ENCODE results near the gene IL11RA. TPM values are rescaled to one million over a fixed set of nuclear protein-coding genes. Genes with fewer than 3 reads are reported as not detected.

IL11RA gene
- 10.4 and 15.5 TPM in 2 replicates for total RNA-seq

GRCh38 chr9:34651876-34652601 is at the start of gene IL11RA:
Gene IL11RA, plus strand, starts transcription at chr9:34652185. Its CDS starts 3,033 bp downstream, at chr9:34655218.

GRCh38 chr9:34611811-34612787 is 39.9 kb upstream of the IL11RA start, which contains the start of gene RPP25L:
Gene RPP25L, minus strand, starts transcription at chr9:34612097. Its CDS starts 801 bp downstream, at chr9:34611296.

GRCh38 chr9:34620061-34620994 is 31.7 kb upstream of the IL11RA start, which contains the start of gene DCTN3:
Gene DCTN3, minus strand, starts transcription at chr9:34620495. Its CDS starts 31 bp downstream, at chr9:34620464.

GRCh38 chr9:34628656-34629490 is 23.1 kb upstream of the IL11RA start, which contains the start of gene ARID3C:
Gene ARID3C, minus strand, starts transcription at chr9:34629066. Its CDS starts 1,052 bp downstream, at chr9:34628014.

GRCh38 chr9:34637356-34638137 is 14.4 kb upstream of the IL11RA start, which contains the start of gene SIGMAR1:
Gene SIGMAR1, minus strand, starts transcription at chr9:34637787. Its CDS starts 90 bp downstream, at chr9:34637697.

GRCh38 chr9:34646211-34647083 is 5.5 kb upstream of the IL11RA start, which contains the start of gene GALT:
Gene GALT, plus strand, starts transcription at chr9:34646675. Its CDS starts 30 bp downstream, at chr9:34646705.

GRCh38 chr9:34662526-34663302 is 10.7 kb downstream of the IL11RA start, which contains the start of gene CCL27:
Gene CCL27, minus strand, starts transcription at chr9:34662657. Its CDS starts 24 bp downstream, at chr9:34662633.

GRCh38 chr9:34690983-34691935 is 39.3 kb downstream of the IL11RA start, which contains the start of gene CCL19:
Gene CCL19, minus strand, starts transcription at chr9:34691276. Its CDS starts 137 bp downstream, at chr9:34691139.

GRCh38 chr9:34710023-34710422 is 58.0 kb downstream of the IL11RA start, which contains the start of gene CCL21:
Gene CCL21, minus strand, starts transcription at chr9:34710136. Its CDS starts 70 bp downstream, at chr9:34710066.

Other genes starting within 250 kb of the IL11RA start
- gene FAM219A, start 193.6 kb upstream of the IL11RA start, total RNA-seq = 10.1 and 10.3 TPM in 2 replicates
- gene DNAI1, start 193.4 kb upstream of the IL11RA start, total RNA-seq = not detected in 2 replicates
- gene ENHO, start 129.2 kb upstream of the IL11RA start, total RNA-seq = not detected in 2 replicates
- not detected in 2 replicates for gene CNTFR, start 62.5 kb upstream of the IL11RA start, total RNA-seq
- 25.7 and 38.5 TPM in 2 replicates for gene RPP25L, start 40.1 kb upstream of the IL11RA start, total RNA-seq
- gene DCTN3, start 31.7 kb upstream of the IL11RA start, total RNA-seq = 81.0 and 120 TPM in 2 replicates
- gene ARID3C, start 23.1 kb upstream of the IL11RA start, total RNA-seq = under 0.01 and 0.30 TPM in 2 replicates
- gene SIGMAR1, start 14.4 kb upstream of the IL11RA start, total RNA-seq = 65.9 and 75.7 TPM in 2 replicates
- gene GALT, start 5.5 kb upstream of the IL11RA start, total RNA-seq = 24.4 and 37.4 TPM in 2 replicates
- gene CCL27, start 10.5 kb downstream of the IL11RA start, total RNA-seq = not detected in 2 replicates
- not detected in 2 replicates for gene CCL19, start 39.1 kb downstream of the IL11RA start, total RNA-seq
- not detected in 2 replicates for gene CCL21, start 58.0 kb downstream of the IL11RA start, total RNA-seq